Smooth muscle cell (in vitro differentiated cells): Measurements from ENCODE around the gene SMIM22. TPM values are rescaled to one million over a fixed set of nuclear protein-coding genes. Genes with fewer than 3 reads are reported as not detected.
"Not testable (repeated sequence)": the region's sequence is repeated elsewhere in the genome, so short reads cannot be mapped to it uniquely, and the experiment has no call there.

Experiments used
- DNase-seq: peaks from one replicate; lab custom pipeline; 2025; ENCODE audit not compliant: unreplicated experiment; lab: John Stamatoyannopoulos, UW
- H2AFZ ChIP-seq: fragments of 200-600 bp; sonication (generic); 2 replicates; pipeline ENCODE4 v1.6.0; 2016; ENCODE audit warnings: antibody characterized with exemption, low read depth, mild to moderate bottlenecking
- H3F3A ChIP-seq: fragments of 200-600 bp; sonication (generic); 2 replicates; pipeline ENCODE4 v1.6.0; 2017; ENCODE audit warnings: antibody characterized with exemption, low read depth
- H3K27ac ChIP-seq: fragments of 200-600 bp; sonication (generic); 2 replicates; pipeline ENCODE4 v1.5.1; 2016; ENCODE audit warnings: low read depth, mild to moderate bottlenecking
- H3K27me3 ChIP-seq: fragments of 200-600 bp; sonication (generic); 2 replicates; pipeline ENCODE4 v1.6.1; 2016; ENCODE audit warnings: low read depth, mild to moderate bottlenecking
- H3K36me3 ChIP-seq: fragments of 200-600 bp; sonication (generic); 2 replicates; pipeline ENCODE4 v1.5.1; 2016; ENCODE audit warnings: low read depth
- H3K4me1 ChIP-seq: fragments of 200-600 bp; sonication (generic); 2 replicates; pipeline ENCODE4 v1.5.1; 2016; ENCODE audit warnings: low read depth
- H3K4me2 ChIP-seq: fragments of 200-600 bp; sonication (generic); 2 replicates; pipeline ENCODE4 v1.6.0; 2016; ENCODE audit warnings: mild to moderate bottlenecking
- H3K4me3 ChIP-seq: fragments of 200-600 bp; sonication (generic); 2 replicates; pipeline ENCODE4 v1.5.1; 2016; ENCODE audit warnings: mild to moderate bottlenecking
- H3K79me2 ChIP-seq: fragments of 200-600 bp; sonication (generic); 2 replicates; pipeline ENCODE4 v1.6.0; 2016; ENCODE audit warnings: low read depth, mild to moderate bottlenecking
- H3K9ac ChIP-seq: fragments of 200-600 bp; sonication (generic); 2 replicates; pipeline ENCODE4 v1.6.0; 2016; ENCODE audit warnings: low read depth
- H3K9me3 ChIP-seq: fragments of 200-600 bp; sonication (generic); replicated peaks from 2 replicates; pipeline ENCODE4 v1.5.1; 2016; ENCODE audit warnings: low read depth
- H4K20me1 ChIP-seq: fragments of 200-600 bp; sonication (generic); 2 replicates; pipeline ENCODE4 v1.6.0; 2016; ENCODE audit warnings: low read depth
- WGBS: methylation state at CpG from one replicate; pipeline ENCODE4 v1.1.7; 2016; ENCODE audit warnings: low lambda C conversion rate; 5-methylcytosine and 5-hydroxymethylcytosine counted together
- polyA plus RNA-seq: library from polyadenylated mRNA; unstranded; fragments of >200 nt; fragmentation: Nextera tagmentation; extraction: Ambion mirVana; gene quantifications from 2 replicates; pipeline ENCODE4 v1.2.1, GENCODE V29; 2016
- total RNA-seq: library from RNA; depleted of rRNA; stranded (reverse); fragments of >200 nt; gene quantifications from 2 replicates; pipeline ENCODE4 v1.2.3, GENCODE V29; 2014
- TF ChIP-seq, protein P1 (sequence below): fragments of 200-600 bp; sonication (generic); IDR thresholded peaks from 2 replicates; pipeline ENCODE4 v1.5.1; 2017; ENCODE audit warnings: borderline replicate concordance, mild to moderate bottlenecking, antibody characterized with exemption; ENCODE audit not compliant: insufficient read depth, poor library complexity, severe bottlenecking

Gene SMIM22
- total and polyA plus RNA-seq, 2 experiments from 2014 or later: 0.29 TPM; not detected in 1

GRCh38 chr16:4780235-4780634, 14.9 kb upstream of the SMIM22 start:
- Histone ChIP-seq H3K9ac (no peak overlapping the region), H2AFZ (no peak overlapping the region), H3K9me3 (no peaks in the 10 kb centered on the region), H3K4me1 (no peaks in the 10 kb centered on the region), H3K4me3 (no peak overlapping the region), H3K4me2 (no peak overlapping the region), H3K36me3 (no peaks in the 10 kb centered on the region), H3F3A (no peaks in the 10 kb centered on the region), H3K27ac (no peak overlapping the region), H3K27me3 (no peaks in the 10 kb centered on the region), H3K79me2 (no peaks in the 10 kb centered on the region), H4K20me1 (no peaks in the 10 kb centered on the region)
- TF ChIP-seq, protein P1, sequence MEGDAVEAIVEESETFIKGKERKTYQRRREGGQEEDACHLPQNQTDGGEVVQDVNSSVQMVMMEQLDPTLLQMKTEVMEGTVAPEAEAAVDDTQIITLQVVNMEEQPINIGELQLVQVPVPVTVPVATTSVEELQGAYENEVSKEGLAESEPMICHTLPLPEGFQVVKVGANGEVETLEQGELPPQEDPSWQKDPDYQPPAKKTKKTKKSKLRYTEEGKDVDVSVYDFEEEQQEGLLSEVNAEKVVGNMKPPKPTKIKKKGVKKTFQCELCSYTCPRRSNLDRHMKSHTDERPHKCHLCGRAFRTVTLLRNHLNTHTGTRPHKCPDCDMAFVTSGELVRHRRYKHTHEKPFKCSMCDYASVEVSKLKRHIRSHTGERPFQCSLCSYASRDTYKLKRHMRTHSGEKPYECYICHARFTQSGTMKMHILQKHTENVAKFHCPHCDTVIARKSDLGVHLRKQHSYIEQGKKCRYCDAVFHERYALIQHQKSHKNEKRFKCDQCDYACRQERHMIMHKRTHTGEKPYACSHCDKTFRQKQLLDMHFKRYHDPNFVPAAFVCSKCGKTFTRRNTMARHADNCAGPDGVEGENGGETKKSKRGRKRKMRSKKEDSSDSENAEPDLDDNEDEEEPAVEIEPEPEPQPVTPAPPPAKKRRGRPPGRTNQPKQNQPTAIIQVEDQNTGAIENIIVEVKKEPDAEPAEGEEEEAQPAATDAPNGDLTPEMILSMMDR: no peak
- DNase-seq: no peak
- WGBS: 55% methylated on average over 4 of the region's 4 CpGs

- WGBS: 94% methylated on average over 24 of the region's 25 CpGs
- no peak for DNase-seq
- Histone ChIP-seq H4K20me1 (no peaks in the 10 kb centered on the region), H3F3A (no peaks in the 10 kb centered on the region), H3K27ac (no peak overlapping the region), H3K36me3 (no peaks in the 10 kb centered on the region), H3K4me3 (no peak overlapping the region), H3K79me2 (no peaks in the 10 kb centered on the region), H3K4me1 (no peaks in the 10 kb centered on the region), H3K27me3 (no peaks in the 10 kb centered on the region), H3K9me3 (no peaks in the 10 kb centered on the region), H3K9ac (no peak overlapping the region), H2AFZ (no peak overlapping the region), H3K4me2 (no peak overlapping the region)
- TF ChIP-seq, protein P1: no peak
Measured at GRCh38 chr16:4783251-4783950, 11.8 kb upstream of the SMIM22 start.

DNA sequence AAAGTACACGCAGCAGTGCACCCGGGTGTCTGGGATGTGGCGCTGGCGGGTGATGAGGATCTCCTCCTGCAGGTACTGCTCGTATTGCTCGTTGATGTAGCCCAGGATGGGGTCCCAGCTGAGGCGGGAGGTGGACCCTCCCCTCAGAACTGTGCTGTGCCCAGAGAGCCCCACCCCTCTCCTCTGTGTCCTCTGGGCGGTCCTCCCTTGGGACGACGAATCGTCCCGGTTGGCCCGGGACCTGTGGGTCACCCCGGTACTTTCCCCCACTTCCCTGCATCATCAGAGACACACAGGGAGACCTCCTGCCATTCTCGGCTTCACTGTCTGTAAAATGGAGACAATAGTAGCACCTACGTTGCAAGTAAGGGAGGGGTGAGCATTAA, 11.2 kb upstream of the SMIM22 start:
- Histone ChIP-seq H3K4me2 (no peak overlapping the region), H3K9ac (no peak overlapping the region), H3K4me3 (no peak overlapping the region), H3K36me3 (no peaks in the 10 kb centered on the region), H3K27me3 (no peaks in the 10 kb centered on the region), H3F3A (no peaks in the 10 kb centered on the region), H3K4me1 (no peaks in the 10 kb centered on the region), H3K9me3 (no peaks in the 10 kb centered on the region), H3K27ac (no peak overlapping the region), H3K79me2 (no peaks in the 10 kb centered on the region), H2AFZ (no peak overlapping the region), H4K20me1 (no peaks in the 10 kb centered on the region)
- WGBS: 83% methylated on average over 16 of the region's 16 CpGs
- TF ChIP-seq, protein P1: no peak
- DNase-seq: no peak

GRCh38 chr16:4784444-4784987, 10.7 kb upstream of the SMIM22 start:
- H3K4me2 ChIP-seq, H3K9me3 ChIP-seq, H3K9ac ChIP-seq, DNase-seq, H3F3A ChIP-seq, H2AFZ ChIP-seq, H3K27ac ChIP-seq, H3K79me2 ChIP-seq, H3K27me3 ChIP-seq, H4K20me1 ChIP-seq, H3K4me1 ChIP-seq, H3K36me3 ChIP-seq, H3K4me3 ChIP-seq: not testable (repeated sequence)
- 92% methylated on average over 14 of the region's 14 CpGs for WGBS
